OCI-LY1 (cell line): ENCODE results near the gene EBF4.

Experiments used
- EZH2 ChIP-seq: fragments of 200-600 bp; sonication (generic), shearing (Covaris generic); IDR thresholded peaks from 2 replicates; pipeline ENCODE4 v1.8.0; 2017; ENCODE audit warnings: borderline replicate concordance, mixed run types, mild to moderate bottlenecking, antibody characterized with exemption, low read length, moderate library complexity, mixed read lengths
- TF ChIP-seq, protein P1 (sequence below): fragments of 200-600 bp; sonication (generic), shearing (Covaris generic); IDR thresholded peaks from 2 replicates; pipeline ENCODE4 v1.5.1; 2017; ENCODE audit warnings: mild to moderate bottlenecking, antibody characterized with exemption, low read length, moderate library complexity, mixed read lengths

DNA sequence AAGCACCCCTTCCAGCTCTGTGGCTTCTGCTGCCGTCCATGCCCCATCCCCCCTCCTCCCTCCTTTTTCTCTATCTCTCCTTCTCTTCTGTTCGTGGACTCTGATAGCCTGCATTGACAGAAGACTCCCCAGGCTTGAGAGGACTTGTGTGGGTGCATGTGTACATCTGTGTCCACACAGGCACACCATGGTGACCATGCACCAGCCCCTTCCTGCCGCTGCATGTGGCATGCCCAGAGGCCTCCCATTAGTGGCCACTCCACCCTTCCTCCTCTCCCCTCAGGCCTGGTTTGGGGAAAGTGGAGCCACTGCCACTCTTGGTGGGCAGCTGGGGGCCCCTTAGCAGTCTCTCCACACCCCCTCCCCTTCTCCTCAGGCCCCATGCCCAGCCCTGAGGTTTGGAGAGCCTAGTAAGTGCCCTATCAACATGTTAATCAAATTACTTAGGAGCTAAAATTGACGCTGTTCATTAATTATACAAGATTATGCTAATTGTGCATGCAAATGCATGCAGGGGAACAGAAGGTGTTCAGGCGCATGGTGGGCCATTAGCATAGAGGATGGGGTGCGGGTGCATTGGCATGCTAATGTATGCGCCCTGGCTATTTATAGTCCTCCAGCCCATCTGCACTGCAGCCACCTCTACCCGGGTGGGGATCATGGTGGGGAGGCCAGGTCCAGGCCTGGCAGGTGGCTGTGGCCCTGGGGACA, 45.9 kb downstream of the EBF4 start:
- TF ChIP-seq, protein P1, sequence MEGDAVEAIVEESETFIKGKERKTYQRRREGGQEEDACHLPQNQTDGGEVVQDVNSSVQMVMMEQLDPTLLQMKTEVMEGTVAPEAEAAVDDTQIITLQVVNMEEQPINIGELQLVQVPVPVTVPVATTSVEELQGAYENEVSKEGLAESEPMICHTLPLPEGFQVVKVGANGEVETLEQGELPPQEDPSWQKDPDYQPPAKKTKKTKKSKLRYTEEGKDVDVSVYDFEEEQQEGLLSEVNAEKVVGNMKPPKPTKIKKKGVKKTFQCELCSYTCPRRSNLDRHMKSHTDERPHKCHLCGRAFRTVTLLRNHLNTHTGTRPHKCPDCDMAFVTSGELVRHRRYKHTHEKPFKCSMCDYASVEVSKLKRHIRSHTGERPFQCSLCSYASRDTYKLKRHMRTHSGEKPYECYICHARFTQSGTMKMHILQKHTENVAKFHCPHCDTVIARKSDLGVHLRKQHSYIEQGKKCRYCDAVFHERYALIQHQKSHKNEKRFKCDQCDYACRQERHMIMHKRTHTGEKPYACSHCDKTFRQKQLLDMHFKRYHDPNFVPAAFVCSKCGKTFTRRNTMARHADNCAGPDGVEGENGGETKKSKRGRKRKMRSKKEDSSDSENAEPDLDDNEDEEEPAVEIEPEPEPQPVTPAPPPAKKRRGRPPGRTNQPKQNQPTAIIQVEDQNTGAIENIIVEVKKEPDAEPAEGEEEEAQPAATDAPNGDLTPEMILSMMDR, result no peak
- no peak for TF ChIP-seq EZH2
